MV-4-11 (cell line): ENCODE results near the gene ROR2.
A peak's percentile ranks its signal among the peaks of the same experiment; 100 is the strongest.
"Not testable (repeated sequence)": the region's sequence is repeated elsewhere in the genome, so short reads cannot be mapped to it uniquely, and the experiment has no call there.

Experiments
- DNase-seq: peaks from one replicate; lab custom pipeline; 2025; lab: John Stamatoyannopoulos, UW

The ROR2 gene

GRCh38 chr9:91949946-91950664 is at the start of gene ROR2:
Gene ROR2 (minus strand): TSS chr9:91950228.
- DNase-seq = no peak

- DNase-seq = peak; percentile 70
These were observed 45.1 kb upstream of the ROR2 start for GRCh38 chr9:91995000-91995655.

- DNase-seq = no peak
These were observed 44.4 kb upstream of the ROR2 start for GRCh38 chr9:91994422-91994821.

GRCh38 chr9:91992461-91993041 is 42.5 kb upstream of the ROR2 start:
- no peak for DNase-seq

GRCh38 chr9:91991721-91992341 is 41.8 kb upstream of the ROR2 start:
- no peak for DNase-seq

- no peak for DNase-seq
These were observed 36.2 kb upstream of the ROR2 start for GRCh38 chr9:91986248-91986647.

- no peak for DNase-seq
These were observed 35.7 kb upstream of the ROR2 start for GRCh38 chr9:91985692-91986091.

GRCh38 chr9:91978740-91979414 is 28.8 kb upstream of the ROR2 start:
- DNase-seq = peak; percentile 3

GRCh38 chr9:91975254-91975653 is 25.2 kb upstream of the ROR2 start:
- not testable (repeated sequence) for DNase-seq

- no peak for DNase-seq
These were observed 22.7 kb upstream of the ROR2 start for GRCh38 chr9:91972711-91973110.

- DNase-seq = no peak
These were observed 22.1 kb upstream of the ROR2 start for GRCh38 chr9:91972076-91972626.

- DNase-seq = no peak
These were observed 17.2 kb upstream of the ROR2 start for GRCh38 chr9:91967259-91967658.

- DNase-seq = no peak
These were observed 16.5 kb upstream of the ROR2 start for GRCh38 chr9:91966503-91966902.

- DNase-seq = no peak
These were observed 13.7 kb upstream of the ROR2 start for GRCh38 chr9:91963711-91964240.

GRCh38 chr9:91960367-91960766 is 10.3 kb upstream of the ROR2 start:
- DNase-seq = peak; percentile 37

GRCh38 chr9:91958174-91958573 is 8.1 kb upstream of the ROR2 start:
- no peak for DNase-seq

GRCh38 chr9:91954841-91955471 is 4.9 kb upstream of the ROR2 start:
- peak; percentile 3 for DNase-seq

GRCh38 chr9:91953718-91954117 is 3.7 kb upstream of the ROR2 start:
- no peak for DNase-seq

- DNase-seq = peak; percentile 41
These were observed 2.0 kb upstream of the ROR2 start for GRCh38 chr9:91951944-91952520.

- no peak for DNase-seq
These were observed 559 bp downstream of the ROR2 start for GRCh38 chr9:91949392-91949945.
